OCI-LY1 (cell line): ENCODE results near the gene EIF2D.

Source experiments
- CTCF ChIP-seq: fragments of 200-600 bp; sonication (generic), shearing (Covaris generic); IDR thresholded peaks from 2 replicates; pipeline ENCODE4 v1.5.1; 2017; ENCODE audit warnings: mild to moderate bottlenecking, antibody characterized with exemption, low read length, moderate library complexity, mixed read lengths
- EZH2 ChIP-seq: fragments of 200-600 bp; sonication (generic), shearing (Covaris generic); IDR thresholded peaks from 2 replicates; pipeline ENCODE4 v1.8.0; 2017; ENCODE audit warnings: borderline replicate concordance, mixed run types, mild to moderate bottlenecking, antibody characterized with exemption, low read length, moderate library complexity, mixed read lengths

GRCh38 chr1:206655471-206655882, 43.2 kb upstream of the EIF2D start:
- no peak for TF ChIP-seq CTCF
- TF ChIP-seq EZH2 = no peak
